OCI-LY7 (cell line): ENCODE data around the gene DEF6. TPM values are rescaled to one million over a fixed set of nuclear protein-coding genes. Genes with fewer than 3 reads are reported as not detected.
"Not testable (repeated sequence)": the region's sequence is repeated elsewhere in the genome, so short reads cannot be mapped to it uniquely, and the experiment has no call there.

Source experiments
- BruUV-seq: library from RNA; stranded (reverse); fragments of 400-500 nt; replicated peaks from 2 replicates; lab custom pipeline; 2021; lab: Mats Ljungman, UMichigan
- CTCF ChIA-PET: fragments of 300-600 bp; sonication (Branson Sonifier 250); formaldehyde crosslinking; loops from one replicate; lab custom pipeline; 2022; ENCODE audit warnings: antibody characterized with exemption; ENCODE audit not compliant: unreplicated experiment; lab: Charles Lee
- POLR2A ChIA-PET: fragments of 300-600 bp; sonication (Branson Sonifier 250); formaldehyde crosslinking; loops from one replicate; lab custom pipeline; 2022; ENCODE audit warnings: antibody characterized with exemption; lab: Charles Lee
- DNase-seq: peaks from one replicate; pipeline ENCODE4 v3.0.0-alpha.2; 2015; ENCODE audit warnings: low spot score
- H2AFZ ChIP-seq: fragments of 200-600 bp; sonication (generic), shearing (Covaris generic); 2 replicates; pipeline ENCODE4 v1.6.1; 2014; ENCODE audit warnings: mild to moderate bottlenecking, antibody characterized with exemption, low read length, moderate library complexity
- H3K27ac ChIP-seq: fragments of 200-600 bp; sonication (generic); 2 replicates; pipeline ENCODE4 v1.5.1; 2014; ENCODE audit warnings: mixed run types, low read depth, mild to moderate bottlenecking, moderate library complexity, low read length, inconsistent platforms; ENCODE audit not compliant: poor library complexity, severe bottlenecking
- H3K36me3 ChIP-seq: fragments of 200-600 bp; sonication (generic); 2 replicates; pipeline ENCODE4 v1.6.1; 2014; ENCODE audit warnings: mild to moderate bottlenecking, antibody characterized with exemption, low read length, moderate library complexity, mixed read lengths; ENCODE audit not compliant: insufficient read depth
- H3K4me1 ChIP-seq: fragments of 200-600 bp; sonication (generic); 2 replicates; pipeline ENCODE4 v1.5.1; 2014; ENCODE audit warnings: mild to moderate bottlenecking, low read length; ENCODE audit not compliant: insufficient read depth, poor library complexity, severe bottlenecking
- H3K4me2 ChIP-seq: fragments of 200-600 bp; sonication (generic); 2 replicates; pipeline ENCODE4 v1.6.1; 2014; ENCODE audit warnings: mild to moderate bottlenecking, low read length
- H3K4me3 ChIP-seq: fragments of 200-600 bp; sonication (generic); 2 replicates; pipeline ENCODE4 v1.5.1; 2014; ENCODE audit warnings: mild to moderate bottlenecking, low read depth, low read length; ENCODE audit not compliant: poor library complexity, severe bottlenecking
- H3K79me2 ChIP-seq: fragments of 200-600 bp; sonication (generic); 2 replicates; pipeline ENCODE4 v1.6.1; 2016; ENCODE audit warnings: low read depth, mild to moderate bottlenecking, low read length, moderate library complexity, mixed read lengths; ENCODE audit not compliant: insufficient read depth
- H3K9me2 ChIP-seq: fragments of 200-600 bp; sonication (generic); 2 replicates; pipeline ENCODE4 v1.6.1; 2016; ENCODE audit warnings: mild to moderate bottlenecking, low read length, mixed read lengths; ENCODE audit not compliant: insufficient read depth
- H3K9me3 ChIP-seq: fragments of 200-600 bp; sonication (generic); 2 replicates; pipeline ENCODE4 v1.6.1; 2014; ENCODE audit warnings: mild to moderate bottlenecking, mixed run types, low read length, mixed read lengths
- H4K20me1 ChIP-seq: fragments of 200-600 bp; sonication (generic); 2 replicates; pipeline ENCODE4 v1.6.1; 2014; ENCODE audit warnings: mild to moderate bottlenecking, antibody characterized with exemption, low read length, moderate library complexity, mixed read lengths; ENCODE audit not compliant: insufficient read depth
- EZH2phosphoT487 ChIP-seq: fragments of 200-600 bp; sonication (generic); IDR thresholded peaks from 2 replicates; pipeline ENCODE4 v1.6.1; 2018; ENCODE audit warnings: low read depth, borderline replicate concordance, mild to moderate bottlenecking, mixed run types, antibody characterized with exemption, low read length, moderate library complexity, mixed read lengths
- intact Hi-C: fragments of 100-400 bp; cut with micrococcal nuclease; formaldehyde crosslinking; loops from one replicate; pipeline ENCODE4 v1.10.0; 2022; ENCODE audit not compliant: unreplicated experiment
- total RNA-seq, 2 experiments: library from RNA; depleted of rRNA in 1 of 2; stranded (reverse); fragments of >200 nt in 1 of 2; shearing (Covaris generic) in 1 of 2; gene quantifications; 2 replicates each; pipeline ENCODE4 v1.2.3, GENCODE V29; 2014 to 2022
- TF ChIP-seq, protein P1 (sequence below): fragments of 200-600 bp; sonication (generic); conservative IDR thresholded peaks from 2 replicates; pipeline ENCODE4 v1.5.1; 2014; ENCODE audit warnings: mild to moderate bottlenecking, antibody characterized with exemption, low read length, moderate library complexity, mixed read lengths

The DEF6 gene
- total RNA-seq, 2 experiments from 2014 or later, result 53.8 to 56.8 TPM

DNA sequence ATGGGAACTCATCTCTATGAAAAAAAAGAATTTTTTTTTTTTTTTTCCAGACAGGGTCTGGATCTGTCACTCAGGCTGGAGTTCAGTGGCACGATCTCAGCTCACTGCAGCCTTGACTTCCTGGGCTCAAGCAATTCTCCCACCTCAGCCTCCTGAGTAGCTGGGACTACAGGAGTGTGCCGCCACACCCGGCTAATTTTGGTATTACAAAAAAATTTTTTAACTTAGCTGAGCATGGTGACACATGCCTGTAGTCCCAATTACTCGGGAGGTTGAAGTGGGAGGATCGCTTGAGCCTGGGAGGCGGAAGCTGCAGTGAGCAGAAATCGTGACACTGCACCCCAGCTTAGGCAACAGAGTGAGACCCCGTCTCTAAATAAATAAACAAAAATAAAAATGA is 7.5 kb downstream of the DEF6 start:
- BruUV-seq, result no TSS peak
- H2AFZ ChIP-seq, result no peak overlapping the region
- peaks cover 23% of the 10 kb centered on the region; the same call in 1 of the 2 replicates for H3K36me3 ChIP-seq
- no peak overlapping the region for H3K4me3 ChIP-seq
- H3K79me2 ChIP-seq, result peaks cover 16% of the 10 kb centered on the region; the same call in 1 of the 2 replicates
- H3K9me2 ChIP-seq, result no peaks in the 10 kb centered on the region
- peaks cover 49% of the 10 kb centered on the region for H3K4me1 ChIP-seq
- H4K20me1 ChIP-seq, result no peaks in the 10 kb centered on the region
- POLR2A ChIA-PET, result interaction anchor here (0.7 kb wide), 3 partner anchors 21 to 168 kb away, joined by 3 to 5 read pairs (median 5); no protein-coding TSS in a partner anchor
- CTCF ChIA-PET, result interaction anchor here (0.6 kb wide), 1 partner anchor 38 kb away, joined by 4 read pairs; no protein-coding TSS in a partner anchor
- H3K9me3 ChIP-seq, result no peaks in the 10 kb centered on the region
- intact Hi-C loops, result no loop called here
- no peak for TF ChIP-seq EZH2phosphoT487
- TF ChIP-seq, protein P1, sequence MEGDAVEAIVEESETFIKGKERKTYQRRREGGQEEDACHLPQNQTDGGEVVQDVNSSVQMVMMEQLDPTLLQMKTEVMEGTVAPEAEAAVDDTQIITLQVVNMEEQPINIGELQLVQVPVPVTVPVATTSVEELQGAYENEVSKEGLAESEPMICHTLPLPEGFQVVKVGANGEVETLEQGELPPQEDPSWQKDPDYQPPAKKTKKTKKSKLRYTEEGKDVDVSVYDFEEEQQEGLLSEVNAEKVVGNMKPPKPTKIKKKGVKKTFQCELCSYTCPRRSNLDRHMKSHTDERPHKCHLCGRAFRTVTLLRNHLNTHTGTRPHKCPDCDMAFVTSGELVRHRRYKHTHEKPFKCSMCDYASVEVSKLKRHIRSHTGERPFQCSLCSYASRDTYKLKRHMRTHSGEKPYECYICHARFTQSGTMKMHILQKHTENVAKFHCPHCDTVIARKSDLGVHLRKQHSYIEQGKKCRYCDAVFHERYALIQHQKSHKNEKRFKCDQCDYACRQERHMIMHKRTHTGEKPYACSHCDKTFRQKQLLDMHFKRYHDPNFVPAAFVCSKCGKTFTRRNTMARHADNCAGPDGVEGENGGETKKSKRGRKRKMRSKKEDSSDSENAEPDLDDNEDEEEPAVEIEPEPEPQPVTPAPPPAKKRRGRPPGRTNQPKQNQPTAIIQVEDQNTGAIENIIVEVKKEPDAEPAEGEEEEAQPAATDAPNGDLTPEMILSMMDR, result no peak
- no peak overlapping the region for H3K4me2 ChIP-seq
- no peak overlapping the region for H3K27ac ChIP-seq
- DNase-seq, result no peak

DNA sequence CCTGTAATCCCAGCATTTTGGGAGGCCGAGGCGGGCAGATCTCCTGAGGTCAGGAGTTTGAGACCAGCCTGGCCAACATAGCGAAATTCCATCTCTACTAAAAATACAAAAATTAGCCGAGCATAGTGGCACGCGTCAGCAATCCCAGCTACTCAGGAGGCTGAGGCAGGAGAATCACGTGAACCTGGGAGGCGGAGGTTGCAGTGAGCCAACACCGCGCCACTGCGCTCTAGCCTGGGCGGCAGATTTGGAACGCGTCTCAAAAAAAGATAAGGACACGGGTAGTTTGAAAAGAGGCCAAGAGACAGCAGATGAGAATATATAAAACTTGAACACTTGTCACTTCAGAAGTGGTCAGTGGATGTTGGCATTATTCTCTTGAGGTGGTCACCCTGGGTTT is 9.5 kb downstream of the DEF6 start:
- CTCF ChIA-PET, result not testable (repeated sequence)

DNA sequence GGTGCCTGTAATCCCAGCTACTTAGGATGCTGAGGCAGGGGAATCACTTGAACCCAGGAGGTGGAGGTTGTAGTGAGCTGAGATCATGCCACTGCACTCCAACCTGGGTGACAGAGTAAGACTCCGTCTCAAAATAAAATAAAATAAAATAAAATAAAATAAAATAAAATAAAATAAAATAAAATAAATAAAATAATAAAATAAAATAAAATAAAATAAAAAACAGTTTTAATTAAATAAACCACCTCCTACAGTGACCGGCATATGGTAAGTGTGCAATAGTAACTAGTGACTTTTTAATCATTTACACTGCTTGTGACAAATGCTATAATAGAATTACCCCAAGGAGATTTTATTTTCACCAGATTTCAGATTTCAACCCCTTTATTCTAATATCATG is 10.9 kb downstream of the DEF6 start:
- H3K79me2 ChIP-seq, DNase-seq, H3K27ac ChIP-seq, H4K20me1 ChIP-seq, intact Hi-C loops, H3K9me2 ChIP-seq, H3K4me2 ChIP-seq, H3K4me3 ChIP-seq, BruUV-seq, H2AFZ ChIP-seq, H3K9me3 ChIP-seq, CTCF ChIA-PET: not testable (repeated sequence)
- Histone ChIP-seq H3K4me1 (peaks cover 47% of the 10 kb centered on the region), H3K36me3 (peaks cover 28% of the 10 kb centered on the region; the same call in 1 of the 2 replicates)
- POLR2A ChIA-PET, result interaction anchor here (0.7 kb wide), 1 partner anchor 155 kb away, joined by 3 read pairs; no protein-coding TSS in a partner anchor

More for the DNA sequence above, 9.5 kb downstream of the DEF6 start:
- POLR2A ChIA-PET, H3K27ac ChIP-seq, H3K9me2 ChIP-seq, H3K4me3 ChIP-seq, H2AFZ ChIP-seq, H4K20me1 ChIP-seq, H3K4me2 ChIP-seq, DNase-seq, intact Hi-C loops, BruUV-seq, H3K79me2 ChIP-seq, H3K9me3 ChIP-seq: not testable (repeated sequence)
- Histone ChIP-seq H3K36me3 (peaks cover 19% of the 10 kb centered on the region; the same call in 1 of the 2 replicates), H3K4me1 (peaks cover 51% of the 10 kb centered on the region)
